Hepatocyte (in vitro differentiated cells): Measurements from ENCODE around the gene ADAMTS12.

Source experiments
- CTCF ChIP-seq: fragments of 200-600 bp; sonication (generic); IDR thresholded peaks from 2 replicates; pipeline ENCODE4 v1.5.1; 2016; ENCODE audit warnings: antibody characterized with exemption, mild to moderate bottlenecking; ENCODE audit not compliant: poor library complexity
- EZH2 ChIP-seq: fragments of 200-600 bp; sonication (generic); IDR thresholded peaks from 2 replicates; pipeline ENCODE4 v1.6.1; 2016; ENCODE audit warnings: antibody characterized with exemption, mild to moderate bottlenecking, borderline replicate concordance

- TF ChIP-seq EZH2 (no peak), CTCF (no peak)
These were observed 201.2 kb downstream of the ADAMTS12 start for GRCh38 chr5:33690374-33691135.
